ENCODE results near the gene IFNG. TPM values are rescaled to one million over a fixed set of nuclear protein-coding genes. Genes with fewer than 3 reads are reported as not detected.
A peak's percentile ranks its signal among the peaks of the same experiment; 100 is the strongest.

The IFNG gene
- total RNA-seq, 2 donors from 2014 or later: 34.3 to 77.1 TPM

- ATAC-seq (replicated peaks in 1 of 2) (peak; percentile 39 to 55), DNase-seq (peak in 1 of 2 donors; percentile 18)
- H3K9me3 Mint-ChIP-seq: peaks cover 0 to 2% of the 10 kb centered on the region in 2 donors
- H3K36me3 Mint-ChIP-seq (ENCODE audit: insufficient read depth in 2 of 2): no peaks in the 10 kb centered on the region
- peak overlapping the region; percentile 68 for H3K27ac Mint-ChIP-seq
- H3K4me1 Mint-ChIP-seq (ENCODE audit: low read depth): peaks cover 23% of the 10 kb centered on the region
- H3K27me3 Mint-ChIP-seq (ENCODE audit: low read depth): no peaks in the 10 kb centered on the region
- H3K4me3 Mint-ChIP-seq: peak overlapping the region; percentile 42 to 77
Measured at GRCh38 chr12:68157380-68157779, 2.2 kb downstream of the IFNG start.

DNA sequence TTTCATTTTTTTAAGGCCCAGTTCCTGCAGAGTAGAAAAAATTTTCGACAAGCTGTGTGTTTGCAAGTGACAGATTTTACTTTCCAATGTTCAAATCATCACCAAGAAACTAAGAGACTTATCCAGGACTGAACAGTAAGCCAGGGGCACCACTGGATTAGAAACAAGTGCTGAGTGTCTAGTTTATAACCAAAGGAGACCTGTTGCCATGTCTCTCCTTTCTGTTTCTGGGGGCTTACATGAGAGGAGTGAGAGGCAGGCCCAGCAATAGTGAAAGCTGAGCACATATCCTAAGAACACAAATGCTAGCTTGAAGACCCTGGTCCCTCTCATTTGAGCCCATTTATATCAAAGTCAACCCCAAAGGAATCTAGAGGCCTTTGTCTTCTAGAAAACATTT, 2.9 kb downstream of the IFNG start:
- Mint-ChIP-seq H3K36me3 (ENCODE audit: insufficient read depth in 2 of 2) (no peaks in the 10 kb centered on the region), H3K27ac (peak overlapping the region; percentile 79), H3K9me3 (peaks cover 0 to 2% of the 10 kb centered on the region in 2 donors), H3K4me3 (peak overlapping the region in 1 of 2 donors; percentile 77), H3K4me1 (ENCODE audit: low read depth) (peaks cover 23% of the 10 kb centered on the region), H3K27me3 (ENCODE audit: low read depth) (no peaks in the 10 kb centered on the region)
- no peak for ATAC-seq (replicated peaks in 1 of 2)
- no peak for DNase-seq

DNA sequence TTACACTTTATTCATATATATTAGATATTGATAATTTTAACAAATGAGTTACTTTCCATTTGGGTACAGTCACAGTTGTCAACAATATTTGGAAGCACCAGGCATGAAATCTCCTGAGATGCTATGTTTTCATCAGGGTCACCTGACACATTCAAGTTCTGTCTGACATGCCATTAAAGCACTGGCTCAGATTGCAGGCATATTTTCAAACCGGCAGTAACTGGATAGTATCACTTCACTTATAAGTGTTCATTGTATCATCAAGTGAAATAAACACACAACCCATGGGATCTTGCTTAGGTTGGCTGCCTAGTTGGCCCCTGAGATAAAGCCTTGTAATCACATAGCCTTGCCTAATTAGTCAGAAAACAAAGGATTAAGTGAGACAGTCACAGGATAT, 4.8 kb downstream of the IFNG start:
- DNase-seq (no peak), ATAC-seq (replicated peaks in 1 of 2) (no peak)
- no peaks in the 10 kb centered on the region for H3K36me3 Mint-ChIP-seq (ENCODE audit: insufficient read depth in 2 of 2)
- no peak overlapping the region for H3K27ac Mint-ChIP-seq
- no peaks in the 10 kb centered on the region for H3K27me3 Mint-ChIP-seq (ENCODE audit: low read depth)
- peaks cover 30% of the 10 kb centered on the region for H3K4me1 Mint-ChIP-seq (ENCODE audit: low read depth)
- peaks cover 0 to 2% of the 10 kb centered on the region in 2 donors for H3K9me3 Mint-ChIP-seq
- H3K4me3 Mint-ChIP-seq: no peak overlapping the region

- H3K27ac Mint-ChIP-seq: no peak overlapping the region
Measured at GRCh38 chr12:68148261-68148951, 11.1 kb downstream of the IFNG start.

GRCh38 chr12:68140556-68140955, 19.0 kb downstream of the IFNG start:
- no peaks in the 10 kb centered on the region for H3K36me3 Mint-ChIP-seq (ENCODE audit: insufficient read depth in 2 of 2)
- no peaks in the 10 kb centered on the region for H3K9me3 Mint-ChIP-seq
- no peaks in the 10 kb centered on the region for H3K27me3 Mint-ChIP-seq (ENCODE audit: low read depth)
- H3K4me3 Mint-ChIP-seq: no peak overlapping the region
- no peak overlapping the region for H3K27ac Mint-ChIP-seq
- DNase-seq (no peak), ATAC-seq (replicated peaks in 1 of 2) (no peak)
- H3K4me1 Mint-ChIP-seq (ENCODE audit: low read depth): peaks cover 54% of the 10 kb centered on the region

More at GRCh38 chr12:68148261-68148951, 11.1 kb downstream of the IFNG start:
- Mint-ChIP-seq H3K4me3 (no peak overlapping the region), H3K4me1 (ENCODE audit: low read depth) (peaks cover 12% of the 10 kb centered on the region), H3K27me3 (ENCODE audit: low read depth) (peaks cover 9% of the 10 kb centered on the region), H3K36me3 (ENCODE audit: insufficient read depth in 2 of 2) (no peaks in the 10 kb centered on the region), H3K9me3 (peaks cover 0 to under 1% of the 10 kb centered on the region in 2 donors)
- DNase-seq: no peak
- ATAC-seq (replicated peaks in 1 of 2): no peak

DNA sequence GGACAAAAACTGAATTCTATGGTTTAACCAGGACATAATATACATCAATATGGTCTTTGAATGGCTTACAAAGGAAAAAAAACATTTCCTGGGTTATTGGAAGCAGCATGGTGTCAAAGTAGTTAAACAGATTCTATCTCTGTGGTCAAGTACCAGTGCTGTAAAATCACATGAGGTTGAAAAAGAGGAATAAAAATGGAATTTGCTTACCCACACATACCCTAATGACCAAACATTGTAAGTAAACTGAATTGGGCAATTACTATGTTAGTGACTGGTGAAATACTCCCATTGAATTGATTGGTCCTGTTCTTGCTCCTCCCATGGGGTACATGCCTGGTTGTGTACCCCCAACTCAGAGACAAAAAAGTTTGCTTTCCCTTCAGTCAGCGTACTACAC, 19.6 kb downstream of the IFNG start:
- no peaks in the 10 kb centered on the region for H3K27me3 Mint-ChIP-seq (ENCODE audit: low read depth)
- H3K9me3 Mint-ChIP-seq: no peaks in the 10 kb centered on the region
- no peaks in the 10 kb centered on the region for H3K36me3 Mint-ChIP-seq (ENCODE audit: insufficient read depth in 2 of 2)
- no peak for ATAC-seq (replicated peaks in 1 of 2)
- no peak for DNase-seq
- no peak overlapping the region for H3K4me3 Mint-ChIP-seq
- no peak overlapping the region for H3K27ac Mint-ChIP-seq
- H3K4me1 Mint-ChIP-seq (ENCODE audit: low read depth): peaks cover 54% of the 10 kb centered on the region

GRCh38 chr12:68139001-68139400, 20.5 kb downstream of the IFNG start:
- no peak overlapping the region for H3K4me3 Mint-ChIP-seq
- no peaks in the 10 kb centered on the region for H3K36me3 Mint-ChIP-seq (ENCODE audit: insufficient read depth in 2 of 2)
- H3K27me3 Mint-ChIP-seq (ENCODE audit: low read depth): no peaks in the 10 kb centered on the region
- no peak overlapping the region for H3K27ac Mint-ChIP-seq
- H3K4me1 Mint-ChIP-seq (ENCODE audit: low read depth): peaks cover 54% of the 10 kb centered on the region
- no peaks in the 10 kb centered on the region for H3K9me3 Mint-ChIP-seq
- DNase-seq (no peak), ATAC-seq (replicated peaks in 1 of 2) (no peak)

GRCh38 chr12:68138480-68138879, 21.1 kb downstream of the IFNG start:
- no peak for DNase-seq
- H3K4me3 Mint-ChIP-seq: peak overlapping the region; percentile 5 to 25
- peaks cover 58% of the 10 kb centered on the region for H3K4me1 Mint-ChIP-seq (ENCODE audit: low read depth)

GRCh38 chr12:68137335-68137830, 22.2 kb downstream of the IFNG start:
- Mint-ChIP-seq H3K27ac (peak overlapping the region; percentile 0), H3K4me1 (ENCODE audit: low read depth) (peaks cover 59% of the 10 kb centered on the region), H3K9me3 (peaks cover 0 to 2% of the 10 kb centered on the region in 2 donors), H3K27me3 (ENCODE audit: low read depth) (no peaks in the 10 kb centered on the region), H3K36me3 (ENCODE audit: insufficient read depth in 2 of 2) (peaks cover 0 to 2% of the 10 kb centered on the region in 2 donors), H3K4me3 (peak overlapping the region; percentile 5 to 25)
- no peak for DNase-seq
- ATAC-seq (replicated peaks in 1 of 2): peak; percentile 60 to 61

More at GRCh38 chr12:68138480-68138879, 21.1 kb downstream of the IFNG start:
- H3K36me3 Mint-ChIP-seq (ENCODE audit: insufficient read depth in 2 of 2): peaks cover 0 to 2% of the 10 kb centered on the region in 2 donors
- no peaks in the 10 kb centered on the region for H3K27me3 Mint-ChIP-seq (ENCODE audit: low read depth)
- ATAC-seq (replicated peaks in 1 of 2): peak; percentile 59 to 61
- peaks cover 0 to 2% of the 10 kb centered on the region in 2 donors for H3K9me3 Mint-ChIP-seq
- H3K27ac Mint-ChIP-seq: peak overlapping the region; percentile 0

GRCh38 chr12:68135520-68135919, 24.0 kb downstream of the IFNG start:
- peaks cover 12 to 14% of the 10 kb centered on the region in 2 donors for H3K9me3 Mint-ChIP-seq
- no peak for ATAC-seq (replicated peaks in 1 of 2)
- peaks cover 11 to 17% of the 10 kb centered on the region in 2 donors for H3K36me3 Mint-ChIP-seq (ENCODE audit: insufficient read depth in 2 of 2)
- H3K27ac Mint-ChIP-seq: no peak overlapping the region
- H3K27me3 Mint-ChIP-seq (ENCODE audit: low read depth): no peaks in the 10 kb centered on the region
- no peak overlapping the region for H3K4me3 Mint-ChIP-seq
- peaks cover 52% of the 10 kb centered on the region for H3K4me1 Mint-ChIP-seq (ENCODE audit: low read depth)
- DNase-seq: no peak

DNA sequence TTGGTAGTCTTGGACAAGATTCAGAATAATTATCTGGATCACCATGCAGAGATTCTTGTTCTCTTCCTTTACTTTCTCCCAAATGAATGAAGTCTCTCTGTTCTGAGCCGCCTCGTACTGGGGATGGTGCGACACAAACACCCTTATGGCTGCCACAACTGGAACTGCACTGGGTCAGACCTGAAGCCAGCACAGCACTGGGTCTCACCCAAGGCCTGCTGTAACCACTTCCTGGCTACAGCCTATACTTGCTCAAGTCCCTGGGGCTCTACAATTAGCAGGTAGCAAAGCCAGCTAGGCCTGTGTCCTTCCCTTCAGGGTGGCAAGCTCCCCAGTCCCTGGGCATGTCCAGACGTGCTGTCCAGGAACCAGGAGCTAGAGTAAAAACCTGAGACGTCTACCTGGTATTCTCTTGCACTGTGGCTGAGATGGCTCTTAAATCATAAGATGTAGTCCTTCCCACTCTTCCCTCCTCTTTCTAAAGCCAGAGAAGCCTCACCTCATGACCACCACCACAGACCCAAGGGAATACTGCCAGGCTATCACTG, 27.6 kb downstream of the IFNG start:
- peaks cover 20 to 35% of the 10 kb centered on the region in 2 donors for H3K36me3 Mint-ChIP-seq (ENCODE audit: insufficient read depth in 2 of 2)
- no peak overlapping the region for H3K4me3 Mint-ChIP-seq
- H3K9me3 Mint-ChIP-seq: peaks cover 29 to 31% of the 10 kb centered on the region in 2 donors
- ATAC-seq (replicated peaks in 1 of 2) (no peak), DNase-seq (no peak)
- H3K27ac Mint-ChIP-seq: no peak overlapping the region
- no peaks in the 10 kb centered on the region for H3K27me3 Mint-ChIP-seq (ENCODE audit: low read depth)
- peaks cover 16% of the 10 kb centered on the region for H3K4me1 Mint-ChIP-seq (ENCODE audit: low read depth)

- no peaks in the 10 kb centered on the region for H3K27me3 Mint-ChIP-seq (ENCODE audit: low read depth)
- H3K4me1 Mint-ChIP-seq (ENCODE audit: low read depth): peaks cover 5% of the 10 kb centered on the region
- DNase-seq (no peak), ATAC-seq (replicated peaks in 1 of 2) (no peak)
- H3K4me3 Mint-ChIP-seq: no peak overlapping the region
- peaks cover 31 to 34% of the 10 kb centered on the region in 2 donors for H3K9me3 Mint-ChIP-seq
- H3K36me3 Mint-ChIP-seq (ENCODE audit: insufficient read depth in 2 of 2): peaks cover 23 to 42% of the 10 kb centered on the region in 2 donors
- peak overlapping the region; percentile 1 for H3K27ac Mint-ChIP-seq
Measured at GRCh38 chr12:68129979-68130378, 29.6 kb downstream of the IFNG start.

DNA sequence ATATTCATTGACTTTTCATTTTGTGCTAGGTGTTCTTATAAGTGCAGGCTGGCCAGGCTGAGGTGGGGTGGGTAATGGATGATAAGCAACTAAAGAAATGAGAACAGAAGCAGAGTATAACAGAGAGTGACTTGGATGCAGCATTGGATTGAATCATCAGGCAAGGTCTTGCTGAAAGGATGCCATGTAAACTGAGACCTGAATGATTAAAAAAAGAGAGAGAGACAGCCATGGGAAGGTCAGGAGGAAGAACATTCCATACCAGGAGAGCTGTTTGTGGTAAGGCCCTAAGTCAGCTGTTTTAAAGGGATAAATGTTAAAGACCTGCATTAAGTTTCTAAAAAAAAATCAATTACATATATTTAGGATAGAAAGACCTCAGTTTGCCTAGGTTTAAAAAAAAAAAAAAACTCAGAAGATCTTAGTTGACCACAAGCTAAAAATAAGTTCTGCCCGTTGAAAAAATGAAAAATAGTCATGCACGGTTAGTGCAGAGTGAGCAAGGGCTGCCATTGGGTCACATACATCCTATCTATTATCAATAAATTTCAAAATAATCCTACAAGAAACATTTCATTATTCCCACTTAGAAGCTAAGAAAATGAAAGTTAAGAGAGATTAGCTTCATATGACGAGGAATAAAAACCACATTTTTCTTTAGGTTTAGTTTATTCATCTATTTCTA, 37.2 kb downstream of the IFNG start:
- H3K4me1 Mint-ChIP-seq (ENCODE audit: low read depth): peaks cover 19% of the 10 kb centered on the region
- peaks cover 2 to 3% of the 10 kb centered on the region in 2 donors for H3K9me3 Mint-ChIP-seq
- DNase-seq (no peak), ATAC-seq (replicated peaks in 1 of 2) (no peak)
- H3K4me3 Mint-ChIP-seq: no peak overlapping the region
- no peaks in the 10 kb centered on the region for H3K27me3 Mint-ChIP-seq (ENCODE audit: low read depth)
- H3K27ac Mint-ChIP-seq: no peak overlapping the region
- peaks cover 2 to 11% of the 10 kb centered on the region in 2 donors for H3K36me3 Mint-ChIP-seq (ENCODE audit: insufficient read depth in 2 of 2)

Measured in activated T-cell treated with anti-CD3 and anti-CD28 coated beads, Interleukin-2, amount 50 U/mL, for 72 hours (primary cell).